Suprapubic skin (tissue), 4 donors: Measurements from ENCODE around the gene TRIM24.

Experiments used
- CTCF ChIP-seq, 2 donors: fragments of 200-600 bp in 1 of 2; fragments of 450-650 bp in 1 of 2; sonication (generic) in 1 of 2; IDR thresholded peaks; one replicate each; pipeline ENCODE4 v1.5.1; 2016 to 2019; ENCODE audit warnings: antibody characterized with exemption in 2 of 2, mild to moderate bottlenecking in 1 of 2, moderate library complexity in 1 of 2
- EP300 ChIP-seq: sonication (generic); formaldehyde crosslinking; IDR thresholded peaks from one replicate; pipeline ENCODE4 v1.6.1; 2017; ENCODE audit warnings: antibody characterized with exemption
- POLR2A ChIP-seq, 2 donors: fragments of 450-650 bp; IDR thresholded peaks; one replicate each; pipeline ENCODE4 v1.6.1; 2017; ENCODE audit warnings: antibody characterized with exemption in 2 of 2, mild to moderate bottlenecking in 2 of 2, moderate library complexity in 2 of 2
- POLR2AphosphoS5 ChIP-seq, 3 donors: sonication (generic); formaldehyde crosslinking; IDR thresholded peaks; one replicate each; pipeline ENCODE4 v1.6.1; 2017; ENCODE audit warnings: antibody characterized with exemption in 3 of 3

GRCh38 chr7:138616085-138616484 is 156.0 kb downstream of the TRIM24 start:
- TF ChIP-seq POLR2A (IDR thresholded peaks at IDR 0.05) (no peak), POLR2AphosphoS5 (IDR thresholded peaks at IDR 0.05) (no peak), CTCF (IDR thresholded peaks at IDR 0.05) (no peak), EP300 (no peak)
